Measurements from ENCODE around the gene PTEN.
A peak's percentile ranks its signal among the peaks of the same experiment; 100 is the strongest.
"Not testable (repeated sequence)": the region's sequence is repeated elsewhere in the genome, so short reads cannot be mapped to it uniquely, and the experiment has no call there.

Gene PTEN

GRCh38 chr10:87863053-87863943 lies at the start of gene PTEN, which contains the start of gene KLLN:
TSS of gene PTEN (plus strand) at chr10:87863625. CDS start at chr10:87864470, 845 bp downstream.
TSS of gene KLLN (minus strand) at chr10:87863533. CDS start at chr10:87862487, 1,046 bp downstream.
- DNase-seq: peak; percentile 82 to 86

GRCh38 chr10:87816163-87816897 lies 47.1 kb upstream of the PTEN start:
- DNase-seq: no peak

- DNase-seq: no peak
Measured at GRCh38 chr10:87816898-87817608, 46.4 kb upstream of the PTEN start.

- peak; percentile 84 to 89 for DNase-seq
Measured at GRCh38 chr10:87817609-87818504, 45.6 kb upstream of the PTEN start, which contains the start of gene ATAD1. TSS of gene ATAD1 (minus strand) at chr10:87818226. CDS start at chr10:87814599, 3,627 bp downstream.

GRCh38 chr10:87818505-87819288 lies 44.7 kb upstream of the PTEN start:
- DNase-seq: peak; percentile 64 to 74

- DNase-seq: no peak
Measured at GRCh38 chr10:87819289-87819585, 44.2 kb upstream of the PTEN start.

GRCh38 chr10:87826653-87827052 lies 36.8 kb upstream of the PTEN start:
- no peak for DNase-seq

GRCh38 chr10:87827681-87828080 lies 35.7 kb upstream of the PTEN start:
- DNase-seq: no peak

- DNase-seq: not testable (repeated sequence)
Measured at GRCh38 chr10:87829051-87829450, 34.4 kb upstream of the PTEN start.

- no peak for DNase-seq
Measured at GRCh38 chr10:87829986-87830729, 33.3 kb upstream of the PTEN start.

- no peak for DNase-seq
Measured at GRCh38 chr10:87836098-87836497, 27.3 kb upstream of the PTEN start.

GRCh38 chr10:87837445-87837844 lies 26.0 kb upstream of the PTEN start:
- no peak for DNase-seq

GRCh38 chr10:87838650-87839049 lies 24.8 kb upstream of the PTEN start:
- DNase-seq: no peak

GRCh38 chr10:87841186-87841585 lies 22.2 kb upstream of the PTEN start:
- no peak for DNase-seq

- DNase-seq: no peak
Measured at GRCh38 chr10:87842220-87842641, 21.2 kb upstream of the PTEN start.

- DNase-seq: no peak
Measured at GRCh38 chr10:87842776-87843497, 20.5 kb upstream of the PTEN start.

- no peak for DNase-seq
Measured at GRCh38 chr10:87843714-87844113, 19.7 kb upstream of the PTEN start.

GRCh38 chr10:87844837-87845623 lies 18.4 kb upstream of the PTEN start:
- DNase-seq: no peak

GRCh38 chr10:87845624-87845998 lies 17.8 kb upstream of the PTEN start:
- no peak for DNase-seq
